ENCODE results near the gene RAB5B.
A peak's percentile ranks its signal among the peaks of the same experiment; 100 is the strongest.

RAB5B gene

GRCh38 chr12:55973599-55974307 is at the start of gene RAB5B (continued):
- TF ChIP-seq ZNF645 (tag by site-specific recombination; IDR thresholded peaks at IDR 0.05) (no peak), ZFP37 (tag by site-specific recombination; IDR thresholded peaks at IDR 0.05) (no peak), ZNF654 (tag by site-specific recombination; IDR thresholded peaks at IDR 0.05; ENCODE audit: low read depth) (no peak), ZNF404 (tag by site-specific recombination; IDR thresholded peaks at IDR 0.05) (no peak), ZNF214 (tag by site-specific recombination; IDR thresholded peaks at IDR 0.05; ENCODE audit: borderline replicate concordance) (no peak), ZNF311 (tag by site-specific recombination; IDR thresholded peaks at IDR 0.05; ENCODE audit: borderline replicate concordance) (no peak), ZNF302 (tag by site-specific recombination; IDR thresholded peaks at IDR 0.05; ENCODE audit: low read depth) (no peak), ZNF426 (tag by site-specific recombination; IDR thresholded peaks at IDR 0.05) (no peak), ZNF792 (tag by site-specific recombination; IDR thresholded peaks at IDR 0.05) (no peak), ZNF785 (tag by site-specific recombination; IDR thresholded peaks at IDR 0.05) (no peak), ZNF280C (tag by site-specific recombination; IDR thresholded peaks at IDR 0.05) (no peak), HOXD13 (CRISPR knock-in tag; IDR thresholded peaks at IDR 0.05; ENCODE audit: borderline replicate concordance) (no peak), ZXDB (tag by site-specific recombination; IDR thresholded peaks at IDR 0.05) (peak; percentile 96), ZFP41 (tag by site-specific recombination; IDR thresholded peaks at IDR 0.05; ENCODE audit: borderline replicate concordance) (no peak), ZBTB48 (tag by site-specific recombination; IDR thresholded peaks at IDR 0.05) (peak; percentile 79; the same call in 1 of the 2 replicates), ZNF76 (tag by site-specific recombination; IDR thresholded peaks at IDR 0.05; ENCODE audit: borderline replicate concordance, low read depth) (no peak; the same call in 1 of the 2 replicates), ZNF768 (tag by site-specific recombination; IDR thresholded peaks at IDR 0.05) (no peak), KLF1 (tag by site-specific recombination; IDR thresholded peaks at IDR 0.05) (peak; percentile 83), GLIS2 (tag by site-specific recombination; IDR thresholded peaks at IDR 0.05) (peak; percentile 98), KLF8 (tag by site-specific recombination; IDR thresholded peaks at IDR 0.05) (peak; percentile 98), ZIC2 (tag by site-specific recombination; IDR thresholded peaks at IDR 0.05) (no peak; the same call in none of the 2 replicates), ZNF747 (tag by site-specific recombination; IDR thresholded peaks at IDR 0.05) (no peak), ELK4 (IDR thresholded peaks at IDR 0.05; ENCODE audit: borderline replicate concordance, low read depth, low read length) (no peak), SP2 (tag by site-specific recombination; IDR thresholded peaks at IDR 0.05) (peak; percentile 99), ZNF341 (tag by site-specific recombination; IDR thresholded peaks at IDR 0.05; ENCODE audit: low read depth) (peak; percentile 51), ZFP69B (tag by site-specific recombination; IDR thresholded peaks at IDR 0.05) (peak; percentile 61; the same call in 1 of the 2 replicates), ZSCAN5A (tag by site-specific recombination; IDR thresholded peaks at IDR 0.05) (peak; percentile 64; the same call in 1 of the 2 replicates), OSR2 (tag by site-specific recombination; IDR thresholded peaks at IDR 0.05) (no peak), ZNF580 (tag by site-specific recombination; IDR thresholded peaks at IDR 0.05) (peak; percentile 99), ZNF664 (tag by site-specific recombination; IDR thresholded peaks at IDR 0.05) (no peak), ZNF146 (tag by site-specific recombination; IDR thresholded peaks at IDR 0.05) (no peak), KLF17 (tag by site-specific recombination; IDR thresholded peaks at IDR 0.05) (peak; percentile 90), ZNF623 (tag by site-specific recombination; IDR thresholded peaks at IDR 0.05) (no peak)
